HG03521 (cell line): Measurements from ENCODE around the gene FRMPD2.

Source experiments
- ATAC-seq: cut with Tn5 transposase; IDR thresholded peaks from one replicate; pipeline ENCODE4 v1.9.1; 2021; ENCODE audit warnings: mild to moderate bottlenecking, moderate library complexity; ENCODE audit not compliant: unreplicated experiment

FRMPD2 gene, protein sequence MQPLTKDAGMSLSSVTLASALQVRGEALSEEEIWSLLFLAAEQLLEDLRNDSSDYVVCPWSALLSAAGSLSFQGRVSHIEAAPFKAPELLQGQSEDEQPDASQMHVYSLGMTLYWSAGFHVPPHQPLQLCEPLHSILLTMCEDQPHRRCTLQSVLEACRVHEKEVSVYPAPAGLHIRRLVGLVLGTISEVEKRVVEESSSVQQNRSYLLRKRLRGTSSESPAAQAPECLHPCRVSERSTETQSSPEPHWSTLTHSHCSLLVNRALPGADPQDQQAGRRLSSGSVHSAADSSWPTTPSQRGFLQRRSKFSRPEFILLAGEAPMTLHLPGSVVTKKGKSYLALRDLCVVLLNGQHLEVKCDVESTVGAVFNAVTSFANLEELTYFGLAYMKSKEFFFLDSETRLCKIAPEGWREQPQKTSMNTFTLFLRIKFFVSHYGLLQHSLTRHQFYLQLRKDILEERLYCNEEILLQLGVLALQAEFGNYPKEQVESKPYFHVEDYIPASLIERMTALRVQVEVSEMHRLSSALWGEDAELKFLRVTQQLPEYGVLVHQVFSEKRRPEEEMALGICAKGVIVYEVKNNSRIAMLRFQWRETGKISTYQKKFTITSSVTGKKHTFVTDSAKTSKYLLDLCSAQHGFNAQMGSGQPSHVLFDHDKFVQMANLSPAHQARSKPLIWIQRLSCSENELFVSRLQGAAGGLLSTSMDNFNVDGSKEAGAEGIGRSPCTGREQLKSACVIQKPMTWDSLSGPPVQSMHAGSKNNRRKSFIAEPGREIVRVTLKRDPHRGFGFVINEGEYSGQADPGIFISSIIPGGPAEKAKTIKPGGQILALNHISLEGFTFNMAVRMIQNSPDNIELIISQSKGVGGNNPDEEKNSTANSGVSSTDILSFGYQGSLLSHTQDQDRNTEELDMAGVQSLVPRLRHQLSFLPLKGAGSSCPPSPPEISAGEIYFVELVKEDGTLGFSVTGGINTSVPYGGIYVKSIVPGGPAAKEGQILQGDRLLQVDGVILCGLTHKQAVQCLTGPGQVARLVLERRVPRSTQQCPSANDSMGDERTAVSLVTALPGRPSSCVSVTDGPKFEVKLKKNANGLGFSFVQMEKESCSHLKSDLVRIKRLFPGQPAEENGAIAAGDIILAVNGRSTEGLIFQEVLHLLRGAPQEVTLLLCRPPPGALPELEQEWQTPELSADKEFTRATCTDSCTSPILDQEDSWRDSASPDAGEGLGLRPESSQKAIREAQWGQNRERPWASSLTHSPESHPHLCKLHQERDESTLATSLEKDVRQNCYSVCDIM (N-terminal part only)

DNA sequence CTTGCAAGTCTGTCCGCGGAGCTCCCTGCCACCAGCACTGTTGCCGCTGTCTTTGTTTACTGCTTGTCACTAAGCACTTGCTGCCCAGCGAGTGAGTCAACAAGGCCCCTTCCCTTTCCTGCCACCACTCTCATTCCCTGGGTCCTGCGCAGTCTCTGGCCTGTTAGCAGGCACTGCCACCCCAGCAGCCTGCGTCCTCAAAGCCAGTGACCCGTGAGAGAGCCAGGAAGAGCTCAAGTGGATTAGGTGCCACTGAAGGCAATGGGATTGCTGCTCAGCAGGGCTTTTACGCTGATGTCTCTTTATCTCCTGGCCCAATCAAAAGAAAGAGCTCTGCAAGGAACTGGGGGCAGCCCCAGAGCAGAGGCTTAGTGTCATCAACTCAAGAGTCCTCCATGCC lies at the start of gene FRMPD2:
TSS of gene FRMPD2 (minus strand) at position 61 of the 400 bp plus-strand sequence. CDS start 129 bp downstream, outside the sequence.
- no peak for ATAC-seq

- no peak for ATAC-seq
These were observed 47.5 kb upstream of the FRMPD2 start for GRCh38 chr10:48322017-48322416.

DNA sequence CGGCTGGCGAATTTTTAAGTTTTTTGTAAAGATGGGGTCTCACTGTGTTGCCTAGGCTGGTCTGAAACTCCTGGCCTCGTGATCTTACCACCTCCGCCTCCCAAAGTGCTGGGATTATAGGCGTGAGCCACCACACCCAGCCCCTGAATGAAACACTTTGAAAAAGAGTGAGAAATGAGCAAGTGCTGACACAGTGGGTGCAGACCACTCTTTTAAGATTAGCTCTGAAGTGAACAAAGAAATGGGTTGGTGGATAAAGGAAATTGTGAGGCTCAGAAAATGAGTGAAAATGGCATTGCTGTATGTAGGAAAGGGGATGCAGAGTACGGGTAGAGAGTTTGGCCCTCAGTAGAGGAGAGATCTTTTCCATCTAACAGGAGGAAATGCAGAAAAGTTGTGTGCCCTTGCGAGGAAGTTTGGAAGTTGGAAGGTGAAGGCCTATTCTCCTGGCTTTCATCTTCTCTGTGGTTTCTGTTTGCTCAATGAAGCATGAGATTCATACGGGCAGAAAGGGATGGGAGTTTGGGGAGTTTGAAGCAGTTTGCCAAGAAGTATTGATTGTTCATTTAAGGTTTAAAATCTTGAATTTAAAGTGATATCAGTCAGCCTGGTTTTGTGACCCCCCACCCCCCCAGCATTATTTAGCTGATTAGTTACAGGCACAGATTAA lies 43.0 kb upstream of the FRMPD2 start:
- ATAC-seq, result no peak

GRCh38 chr10:48316236-48316635 lies 41.7 kb upstream of the FRMPD2 start:
- no peak for ATAC-seq

DNA sequence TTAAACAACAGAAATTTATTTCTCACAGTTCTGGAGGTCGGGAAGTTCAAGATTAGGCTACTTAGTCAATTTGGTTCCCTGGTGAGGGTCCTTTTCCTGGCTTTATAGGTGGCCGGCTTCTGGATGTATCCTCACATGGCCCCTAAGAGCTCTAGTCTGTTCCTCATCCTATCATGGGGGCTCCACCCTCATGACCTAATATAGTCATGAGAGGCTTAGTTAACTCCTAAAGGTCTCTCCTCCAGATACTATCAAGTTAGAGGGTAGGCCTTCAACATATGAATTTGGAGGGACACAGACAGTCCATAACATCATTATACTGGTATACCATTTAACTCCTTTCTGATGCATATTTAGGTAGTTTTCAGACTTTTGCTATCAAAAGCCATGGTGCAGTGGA lies 39.6 kb upstream of the FRMPD2 start:
- ATAC-seq, result no peak

- ATAC-seq, result no peak
These were observed 35.3 kb upstream of the FRMPD2 start for GRCh38 chr10:48309711-48310226.

DNA sequence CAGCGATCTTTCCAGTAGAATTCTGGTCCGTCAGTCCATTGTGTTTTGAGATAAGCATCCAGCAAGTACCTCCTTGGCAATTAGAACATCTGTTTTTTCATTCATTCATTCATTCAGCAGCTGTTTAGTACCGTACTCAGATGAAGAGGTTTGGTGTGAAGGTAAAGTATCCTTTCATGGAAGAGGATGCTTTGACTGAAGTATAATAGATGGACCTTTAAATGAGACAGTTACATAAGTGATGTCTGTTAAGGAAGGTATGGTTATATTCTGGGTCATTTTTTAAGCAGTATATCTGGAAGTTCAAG lies 33.2 kb upstream of the FRMPD2 start:
- no peak for ATAC-seq

- ATAC-seq, result peak; percentile 31
These were observed 32.6 kb upstream of the FRMPD2 start for GRCh38 chr10:48306870-48307710.

DNA sequence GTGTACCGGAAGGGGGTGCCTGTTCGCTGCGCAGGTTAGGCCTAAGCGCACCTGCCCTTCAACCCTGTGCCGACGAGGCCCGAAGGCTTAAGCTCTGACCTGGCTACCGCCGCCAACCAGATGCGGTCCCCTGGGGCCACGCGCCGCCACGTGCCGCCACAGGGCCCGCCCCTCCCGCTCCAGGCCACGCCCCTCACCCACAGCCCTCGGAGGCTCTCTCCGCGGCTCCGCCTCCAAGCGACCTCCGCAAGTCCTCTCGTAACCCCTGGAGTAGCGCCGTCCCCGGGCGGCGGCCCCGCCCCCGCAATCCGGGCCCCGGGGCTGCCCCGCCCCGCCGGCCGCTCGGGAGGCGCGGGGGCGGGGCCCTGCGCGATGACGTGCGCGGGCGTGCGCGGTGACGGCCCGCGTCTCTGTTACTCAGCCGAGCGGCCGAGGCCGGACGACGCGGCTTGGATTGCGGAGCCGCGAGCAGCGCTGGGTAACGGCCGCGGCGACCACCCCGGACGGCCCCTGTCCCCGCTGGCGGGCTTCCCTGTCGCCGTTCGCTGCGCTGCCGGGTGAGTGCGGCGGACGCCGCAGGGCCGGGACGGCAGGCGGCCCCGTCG lies 31.9 kb upstream of the FRMPD2 start, which contains the start of gene MAPK8:
TSS of gene MAPK8 (plus strand) at position 413 of the 605 bp plus-strand sequence. CDS start 94,984 bp downstream, outside the sequence.
- peak; percentile 86 for ATAC-seq

- no peak for ATAC-seq
These were observed 31.4 kb upstream of the FRMPD2 start for GRCh38 chr10:48305905-48306264.

DNA sequence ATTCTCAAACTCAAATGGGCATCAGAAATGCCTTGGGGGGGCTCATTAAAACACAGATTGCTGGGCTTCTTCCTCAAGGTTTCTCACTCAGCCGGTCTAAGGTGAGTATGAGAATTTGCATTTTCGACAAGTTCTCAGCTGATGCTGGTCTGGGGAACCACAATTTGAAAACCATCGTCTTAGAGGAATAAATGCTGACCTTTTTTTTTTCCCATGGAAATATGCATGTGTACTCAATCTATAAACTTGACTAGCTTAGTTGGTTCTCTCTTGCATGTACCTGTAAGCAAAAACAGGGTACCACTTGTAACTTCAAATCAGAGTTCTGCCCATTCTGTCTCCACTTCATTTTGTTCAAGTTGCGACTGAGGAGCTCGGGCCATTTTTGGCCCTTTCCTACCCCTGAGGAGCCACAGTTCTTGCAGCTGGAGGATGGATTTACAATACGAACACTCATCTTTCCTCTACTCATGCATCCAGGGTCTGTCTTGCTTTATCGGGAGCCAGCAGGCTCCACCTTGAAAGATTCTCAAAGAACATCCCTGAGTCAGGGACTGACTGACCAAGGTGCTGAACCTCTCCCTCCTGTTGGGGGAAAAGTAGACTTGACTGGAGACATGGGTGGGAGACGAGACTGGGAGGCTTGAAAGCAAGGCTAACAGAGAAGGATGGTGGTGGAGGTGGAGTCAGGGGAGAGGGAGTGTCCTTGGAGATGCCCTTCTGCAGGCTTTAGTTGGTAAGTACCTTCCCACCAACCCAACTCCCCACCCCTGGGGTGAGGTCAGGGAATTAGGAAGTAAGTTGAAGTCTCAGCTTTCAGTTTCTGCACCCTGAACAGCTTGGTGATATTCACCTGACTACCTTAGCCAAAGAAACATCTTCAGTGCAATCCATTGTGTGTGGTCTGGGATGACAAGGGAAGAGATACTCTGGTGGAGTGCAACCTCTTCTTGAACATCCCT lies 28.3 kb upstream of the FRMPD2 start:
- ATAC-seq, result no peak

GRCh38 chr10:48300556-48300955 lies 26.1 kb upstream of the FRMPD2 start:
- no peak for ATAC-seq

DNA sequence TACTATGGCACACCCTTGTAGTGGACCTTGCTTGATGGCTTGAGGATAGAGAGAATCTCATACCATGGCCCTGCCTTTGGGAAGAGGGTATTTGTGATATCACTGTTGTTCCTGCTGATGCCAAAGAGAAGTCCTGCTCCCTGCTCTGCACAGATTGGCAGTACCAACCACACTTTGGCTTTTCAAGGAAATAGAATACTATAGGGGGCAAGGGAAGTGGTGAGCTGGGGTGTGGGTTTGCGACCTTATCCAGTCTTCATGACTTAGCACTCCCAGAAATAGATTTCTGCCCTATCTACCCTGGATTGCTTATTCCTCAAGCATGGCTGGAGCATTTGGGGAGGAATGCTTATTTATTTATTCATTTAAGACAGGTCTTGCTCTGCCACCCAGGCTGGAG lies 25.2 kb upstream of the FRMPD2 start:
- ATAC-seq, result no peak

GRCh38 chr10:48299066-48299465 lies 24.6 kb upstream of the FRMPD2 start:
- no peak for ATAC-seq

DNA sequence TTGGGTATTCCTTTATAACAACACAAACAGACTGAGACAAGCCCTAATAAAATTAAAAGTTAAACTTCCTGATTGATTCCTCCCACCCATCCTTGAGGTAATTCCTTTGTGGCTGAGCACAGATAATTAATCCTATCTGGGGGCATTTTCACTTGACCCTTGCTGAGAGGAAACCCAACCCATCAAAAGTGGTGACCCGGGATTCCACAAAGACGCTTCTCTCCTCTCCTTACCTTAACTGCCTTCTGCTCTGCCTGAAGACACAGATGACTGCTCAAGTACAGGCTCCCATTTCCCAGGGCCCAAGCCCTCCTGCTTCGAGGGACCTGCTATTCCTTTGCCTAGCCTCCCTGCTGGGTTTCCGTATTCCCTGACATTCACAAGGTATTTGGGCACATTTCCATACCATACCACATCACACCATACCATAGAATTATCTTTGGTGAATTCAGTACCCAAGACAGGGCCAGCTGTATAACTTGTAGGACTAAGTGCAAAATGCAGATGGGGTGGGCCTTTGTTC lies 22.1 kb upstream of the FRMPD2 start:
- no peak for ATAC-seq

- ATAC-seq, result no peak
These were observed 19.9 kb upstream of the FRMPD2 start for GRCh38 chr10:48294431-48294830.

GRCh38 chr10:48292616-48293015 lies 18.1 kb upstream of the FRMPD2 start:
- no peak for ATAC-seq

DNA sequence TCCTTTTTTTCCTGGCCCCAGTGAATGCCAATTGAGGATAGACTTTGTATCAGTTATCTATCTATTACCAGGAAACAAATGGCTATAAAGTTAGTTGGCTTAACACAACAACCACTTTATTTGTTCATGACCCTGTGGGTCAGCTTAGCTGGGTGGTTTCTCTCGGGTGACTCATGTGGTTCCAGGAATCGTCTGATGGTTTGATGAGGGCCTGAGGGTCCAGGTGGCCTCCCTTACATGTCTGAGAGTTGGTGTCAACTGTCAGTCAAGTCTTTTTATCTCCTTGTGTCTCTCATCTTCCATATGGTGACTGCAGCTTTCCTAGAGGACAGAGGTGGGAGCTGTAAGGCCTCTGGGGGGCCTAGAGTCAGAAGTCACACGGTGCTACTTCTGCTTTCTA lies 16.7 kb upstream of the FRMPD2 start:
- ATAC-seq, result no peak
